HG02884 (cell line): ENCODE data around the gene CCSER1.

ENCODE experiments used
- ATAC-seq: cut with Tn5 transposase; IDR thresholded peaks from one replicate; pipeline ENCODE4 v1.9.1; 2021; ENCODE audit warnings: mild to moderate bottlenecking, moderate library complexity; ENCODE audit not compliant: unreplicated experiment

CCSER1 gene

DNA sequence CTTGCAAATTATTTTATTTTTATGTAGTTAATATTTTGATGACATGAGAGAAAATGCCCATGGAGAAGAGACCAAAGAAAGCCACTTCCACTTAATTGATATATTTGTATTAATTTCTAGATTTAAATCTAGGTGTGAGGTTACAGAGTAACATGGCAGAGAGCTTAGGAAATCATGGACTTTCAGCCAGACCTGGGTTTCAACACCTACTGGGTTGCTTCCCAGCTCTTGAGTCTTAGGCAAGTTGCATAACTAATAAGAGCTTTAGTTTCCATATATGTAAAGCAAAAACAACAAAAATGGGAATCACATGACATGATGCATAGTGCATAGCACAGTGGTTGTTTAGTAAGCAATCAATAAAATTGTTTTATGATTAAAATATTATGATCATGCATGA, 413.3 kb downstream of the CCSER1 start:
- no peak for ATAC-seq

DNA sequence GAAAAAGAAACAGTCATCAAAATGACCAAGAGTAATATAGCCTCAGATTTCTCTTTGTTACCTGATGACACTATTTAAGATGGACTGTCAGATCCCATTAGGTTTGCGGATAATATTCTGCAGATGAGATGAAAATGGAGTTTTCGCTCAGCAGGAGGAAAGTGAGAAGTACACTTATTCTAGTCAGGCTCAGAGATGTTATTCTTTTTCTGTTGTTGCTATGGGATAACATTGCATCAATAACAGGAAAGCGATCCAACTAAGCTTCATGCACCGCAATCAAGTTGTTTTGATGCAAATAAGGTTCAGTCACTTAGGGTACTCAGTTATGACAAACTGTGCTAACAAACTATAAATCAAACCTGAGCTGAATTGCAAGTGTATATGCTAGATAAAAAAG, 415.0 kb downstream of the CCSER1 start:
- ATAC-seq = no peak

DNA sequence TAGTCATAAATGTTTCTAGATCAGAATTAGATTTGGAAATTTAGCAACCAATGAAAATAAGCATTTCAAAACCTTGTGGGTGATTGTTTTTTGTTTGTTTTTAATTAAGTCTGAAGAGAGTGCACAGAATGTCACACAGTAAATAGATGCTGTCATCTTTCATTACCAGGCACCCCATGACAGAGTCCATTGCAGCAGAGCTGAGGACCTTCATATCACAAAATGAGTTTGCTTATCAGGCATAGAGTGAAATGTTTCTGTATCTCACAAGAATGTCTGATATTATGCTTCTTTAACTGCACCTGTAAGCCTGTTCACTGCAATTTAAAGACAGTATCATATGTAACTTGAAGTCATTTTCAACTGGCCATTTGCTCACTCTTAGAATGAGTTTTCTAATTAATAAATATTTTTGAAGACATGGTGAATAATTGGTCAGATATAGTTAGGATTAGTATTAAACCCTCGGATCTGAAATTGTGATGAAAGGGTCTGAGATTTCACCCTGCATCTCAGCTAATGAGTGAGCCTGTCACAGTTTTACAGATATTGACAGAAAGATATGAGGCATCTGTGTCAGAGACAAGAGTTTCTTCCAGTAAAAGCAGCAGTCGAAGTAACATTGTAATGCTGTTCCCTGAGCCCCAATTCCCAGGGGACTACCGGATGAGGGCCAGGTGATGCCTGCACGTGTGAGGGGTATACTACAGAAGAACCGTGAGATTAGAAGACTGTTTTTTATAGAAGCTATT, 416.4 kb downstream of the CCSER1 start:
- no peak for ATAC-seq

- no peak for ATAC-seq
Measured at GRCh38 chr4:90544532-90545045, 417.4 kb downstream of the CCSER1 start.

DNA sequence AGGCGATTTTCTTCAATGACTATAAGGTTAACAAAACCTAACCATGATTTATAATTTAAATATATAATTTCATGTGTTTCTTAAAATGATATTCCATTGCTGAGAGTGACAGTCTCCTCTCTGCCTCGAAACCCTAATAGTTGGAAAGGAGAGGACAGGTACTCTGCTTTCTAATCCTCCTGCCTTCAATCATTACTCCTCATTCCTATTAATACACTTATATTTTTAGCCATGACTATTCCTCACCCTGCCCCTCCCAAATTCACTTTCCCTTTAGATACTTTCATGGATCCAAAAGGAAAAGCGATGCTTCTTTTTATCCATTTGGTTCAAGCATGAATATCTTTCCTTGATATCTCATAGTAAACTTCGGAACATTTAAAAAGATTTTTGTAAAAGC, 418.2 kb downstream of the CCSER1 start:
- ATAC-seq = no peak

- ATAC-seq = no peak
Measured at GRCh38 chr4:90546114-90546513, 418.9 kb downstream of the CCSER1 start.

DNA sequence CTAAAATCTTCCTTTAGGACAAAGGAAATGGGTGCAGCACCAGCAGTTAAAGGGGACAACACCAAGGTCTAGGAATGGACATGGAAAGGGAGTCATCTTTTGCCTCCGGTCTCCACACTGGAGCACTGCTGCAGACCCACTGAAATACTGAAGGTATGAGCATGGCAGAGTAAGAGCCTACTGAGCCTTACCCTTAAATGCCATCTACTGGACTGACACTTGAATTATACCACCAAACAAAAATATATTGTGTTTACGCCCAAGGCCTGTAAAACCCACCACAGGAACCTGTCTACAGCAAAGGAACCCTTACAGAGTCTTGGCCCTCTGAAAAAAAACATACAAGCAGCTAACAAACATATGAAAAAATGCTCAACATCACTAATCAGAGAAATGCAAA, 443.4 kb downstream of the CCSER1 start:
- no peak for ATAC-seq

DNA sequence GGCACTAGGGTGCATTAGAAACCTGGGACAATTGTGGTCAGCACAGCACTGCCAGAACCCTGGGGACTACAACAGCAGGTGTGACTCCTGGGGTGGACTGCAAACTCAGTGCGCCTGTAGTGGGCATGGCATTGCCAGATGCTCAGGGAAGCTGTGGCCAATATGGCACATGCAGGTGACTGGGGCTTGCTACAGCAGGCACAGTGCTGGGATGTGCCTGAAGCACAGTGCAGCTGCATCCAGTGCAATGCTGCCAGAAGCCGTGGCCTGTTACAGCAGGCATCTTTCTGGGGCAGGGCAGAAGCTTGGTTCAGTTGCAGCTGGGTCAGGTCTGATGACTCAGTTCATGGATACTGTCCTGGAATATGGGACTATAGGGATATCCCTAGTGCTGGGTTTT, 445.8 kb downstream of the CCSER1 start:
- ATAC-seq = no peak

- ATAC-seq = no peak
Measured at GRCh38 chr4:90575371-90575770, 448.2 kb downstream of the CCSER1 start.

- ATAC-seq = no peak
Measured at GRCh38 chr4:90580326-90580725, 453.1 kb downstream of the CCSER1 start.

- ATAC-seq = no peak
Measured at GRCh38 chr4:90582087-90582486, 454.9 kb downstream of the CCSER1 start.

GRCh38 chr4:90584051-90584450, 456.9 kb downstream of the CCSER1 start:
- no peak for ATAC-seq

DNA sequence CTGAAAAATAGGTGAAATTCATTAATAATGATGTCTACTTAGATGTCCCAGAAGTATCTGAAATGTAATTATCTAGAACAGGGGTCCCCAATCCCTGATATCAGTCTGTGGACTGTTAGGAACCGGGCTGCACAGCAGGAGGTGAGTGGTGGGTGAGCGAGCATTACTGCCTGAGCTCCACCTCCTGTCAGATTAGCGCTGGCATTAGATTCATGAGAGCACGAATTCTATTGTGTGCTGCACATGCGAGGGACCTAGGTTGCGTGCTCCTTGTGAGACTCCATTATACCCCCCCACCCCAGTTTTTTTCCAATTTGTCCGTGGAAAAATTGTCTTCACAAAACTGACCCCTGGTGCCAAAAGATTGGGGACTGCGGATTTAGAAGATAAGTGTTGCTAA, 458.8 kb downstream of the CCSER1 start:
- ATAC-seq = no peak

DNA sequence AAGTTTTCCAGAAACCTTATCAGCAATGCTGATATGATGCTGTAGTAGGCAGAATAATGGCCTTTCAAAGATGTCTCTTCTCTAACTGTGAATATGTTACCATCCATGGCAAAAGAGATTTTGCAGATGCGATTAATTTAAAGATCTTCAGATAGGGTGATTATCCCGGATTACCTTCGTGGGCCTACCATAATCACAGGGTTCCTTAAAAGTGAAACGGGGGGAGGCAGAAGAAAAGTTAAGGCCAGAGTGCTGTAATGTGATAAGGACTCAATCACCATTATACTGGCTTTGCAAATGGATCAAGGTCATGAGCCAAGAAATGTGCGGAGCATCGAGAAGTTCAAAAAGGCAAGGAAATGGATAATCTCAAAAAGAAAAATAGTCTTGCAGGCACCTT, 459.6 kb downstream of the CCSER1 start:
- no peak for ATAC-seq

- no peak for ATAC-seq
Measured at GRCh38 chr4:90597927-90598326, 470.7 kb downstream of the CCSER1 start.

GRCh38 chr4:90598741-90599140, 471.5 kb downstream of the CCSER1 start:
- no peak for ATAC-seq

DNA sequence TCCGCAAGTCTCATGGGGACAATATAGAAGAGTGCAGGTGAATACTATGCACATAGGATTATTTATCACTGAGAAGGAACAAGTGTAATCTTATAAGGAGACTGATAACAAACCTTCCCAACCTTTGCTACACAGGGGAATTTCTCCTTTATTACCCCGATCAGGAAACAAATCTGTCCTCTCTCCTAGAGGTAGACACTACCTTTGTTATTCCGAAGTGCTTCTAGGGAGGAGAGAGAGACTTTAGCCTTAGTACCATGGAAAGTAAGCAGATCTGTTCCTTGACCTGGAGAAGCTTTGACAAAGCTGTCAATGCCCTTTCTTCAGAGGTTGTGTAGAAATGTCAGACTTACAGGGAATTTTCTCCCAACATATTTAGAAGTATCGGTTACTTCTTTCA, 475.5 kb downstream of the CCSER1 start:
- no peak for ATAC-seq

GRCh38 chr4:90603540-90603939, 476.3 kb downstream of the CCSER1 start:
- no peak for ATAC-seq

GRCh38 chr4:90606781-90607180, 479.6 kb downstream of the CCSER1 start:
- no peak for ATAC-seq

- no peak for ATAC-seq
Measured at GRCh38 chr4:90614371-90614770, 487.2 kb downstream of the CCSER1 start.

GRCh38 chr4:90621080-90621479, 493.9 kb downstream of the CCSER1 start:
- ATAC-seq = no peak

- ATAC-seq = no peak
Measured at GRCh38 chr4:90624781-90625180, 497.6 kb downstream of the CCSER1 start.
